GM19035 (cell line): ENCODE data around the gene GABBR2.

ENCODE experiments used
- ATAC-seq: cut with Tn5 transposase; IDR thresholded peaks from one replicate; pipeline ENCODE4 v1.9.1; 2021; ENCODE audit not compliant: unreplicated experiment

Gene GABBR2

DNA sequence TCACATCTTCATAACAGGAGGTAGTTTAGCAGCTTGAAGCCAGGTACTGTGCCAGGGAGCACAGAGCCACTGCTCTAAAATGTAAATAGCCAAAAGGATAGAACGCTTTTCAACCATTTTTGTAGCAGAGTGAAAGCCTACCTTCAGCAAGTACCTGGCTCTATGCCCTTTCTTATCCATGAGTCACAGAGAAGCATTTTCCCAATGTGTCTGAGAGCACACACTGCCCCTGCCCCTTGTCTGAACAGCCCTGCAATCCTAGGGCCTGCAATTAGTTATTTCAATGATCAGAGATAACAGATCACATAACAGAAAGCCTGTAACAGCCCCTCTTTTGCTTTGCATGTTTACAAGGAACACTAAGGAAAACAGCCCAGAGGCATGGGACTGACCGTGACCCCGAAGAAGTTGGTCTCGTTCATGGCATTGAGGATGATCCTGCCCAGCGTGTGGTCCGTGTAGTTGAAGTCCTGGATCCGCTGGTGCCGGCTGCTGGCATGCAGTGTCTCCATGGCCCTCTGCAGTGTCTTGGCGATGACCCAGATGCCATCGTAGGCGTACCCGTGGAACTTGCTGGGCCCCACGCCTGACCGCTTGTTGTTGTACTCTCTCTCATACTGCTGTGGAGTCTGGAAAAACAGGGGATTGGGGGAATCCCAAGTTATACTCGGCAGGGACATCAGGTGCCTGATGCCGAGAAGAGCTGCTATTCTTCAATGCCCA, 255.0 kb downstream of the GABBR2 start:
- ATAC-seq = no peak

DNA sequence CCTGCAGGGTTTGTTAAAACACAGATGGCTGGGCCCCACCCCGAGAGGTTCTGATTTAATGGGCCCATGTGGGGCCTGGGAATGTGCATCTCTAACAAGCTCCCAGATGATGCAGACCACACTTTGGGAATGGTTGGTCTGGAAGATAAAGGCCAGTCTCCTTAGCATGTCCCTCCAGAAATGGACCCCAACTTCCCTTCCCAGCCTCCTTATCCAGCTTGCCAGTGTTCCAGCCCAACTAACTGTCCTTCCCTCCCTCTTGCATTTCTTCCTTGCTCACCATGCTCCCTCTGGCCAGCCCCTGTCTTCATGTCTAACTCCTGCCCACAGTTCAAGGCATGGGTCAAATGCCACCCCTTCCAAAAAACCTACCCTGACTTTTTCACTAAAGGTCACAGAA, 257.2 kb downstream of the GABBR2 start:
- ATAC-seq = no peak

DNA sequence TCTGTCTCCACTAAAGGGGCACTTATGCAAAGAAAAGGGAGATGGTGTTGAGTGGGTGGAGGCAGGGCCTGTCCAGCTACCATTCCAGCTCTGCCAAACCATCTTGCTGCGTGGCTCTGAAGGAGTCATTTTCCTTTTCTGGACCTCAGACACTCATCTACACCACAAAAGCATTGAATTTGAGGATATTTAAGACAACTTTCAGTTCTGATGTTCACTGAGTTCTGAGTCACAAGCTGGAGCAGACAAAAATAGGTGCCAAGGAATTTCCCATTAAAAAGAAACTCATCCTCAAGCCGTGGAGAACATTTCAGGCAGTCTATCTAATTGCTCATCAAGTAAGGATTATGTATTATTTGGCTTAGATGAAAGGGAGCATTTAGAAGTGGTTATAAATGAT, 258.2 kb downstream of the GABBR2 start:
- no peak for ATAC-seq

DNA sequence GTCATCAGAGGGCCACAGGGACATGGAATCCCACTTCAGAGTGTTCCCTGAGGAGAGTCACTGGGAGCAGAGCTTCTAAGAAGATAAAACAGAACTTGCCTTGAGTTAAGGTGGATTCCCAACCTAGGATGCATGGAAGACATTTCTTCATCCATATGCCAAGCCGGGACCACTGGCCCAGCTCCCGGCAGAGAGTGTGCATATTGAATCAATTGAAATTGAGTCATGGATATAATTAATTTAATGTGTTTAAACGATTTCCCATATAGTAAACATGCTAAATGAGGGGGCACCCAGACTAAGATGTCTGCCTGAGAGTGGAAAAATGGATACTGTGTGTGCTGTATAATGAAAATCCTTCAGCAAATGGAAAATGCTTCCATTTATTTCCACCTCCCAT, 258.9 kb downstream of the GABBR2 start:
- ATAC-seq = no peak

DNA sequence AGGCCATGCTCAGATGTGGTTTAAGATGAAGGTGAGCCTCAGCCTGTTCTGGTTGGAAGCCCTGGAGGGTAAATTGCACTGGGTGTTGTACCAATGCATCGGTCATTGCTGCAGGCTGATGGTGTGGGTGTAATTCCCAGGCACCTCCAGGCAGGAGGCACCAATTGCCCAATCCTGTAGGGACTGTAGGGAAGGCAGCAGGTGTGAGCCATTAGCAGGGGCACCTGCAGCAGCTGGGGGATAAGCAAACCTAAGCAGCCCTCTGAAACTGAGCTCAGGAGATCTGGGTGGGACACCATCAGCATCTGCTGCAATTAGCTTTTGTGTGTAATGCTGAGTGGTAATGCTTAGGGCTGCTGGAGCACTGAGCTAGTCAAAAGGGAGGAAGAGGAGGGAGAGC, 263.2 kb downstream of the GABBR2 start:
- no peak for ATAC-seq

DNA sequence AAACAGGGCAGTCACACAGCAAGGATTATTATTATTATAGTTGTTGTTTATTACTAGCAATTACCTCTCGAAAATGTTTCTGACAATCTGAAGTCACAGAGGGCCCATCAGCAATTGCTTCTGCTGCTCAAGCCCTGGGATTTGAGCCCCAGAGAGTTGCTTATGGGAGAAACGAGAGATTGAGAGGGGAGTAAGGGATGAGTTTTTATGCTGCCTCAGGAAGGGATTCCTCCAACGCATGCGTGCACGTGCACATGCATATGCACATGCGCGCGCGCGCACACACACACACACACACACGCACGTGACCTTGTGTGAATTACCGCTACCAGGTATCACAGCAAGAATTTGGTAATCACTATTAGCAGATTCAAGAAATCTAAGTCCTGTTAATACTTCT, 264.1 kb downstream of the GABBR2 start:
- no peak for ATAC-seq

DNA sequence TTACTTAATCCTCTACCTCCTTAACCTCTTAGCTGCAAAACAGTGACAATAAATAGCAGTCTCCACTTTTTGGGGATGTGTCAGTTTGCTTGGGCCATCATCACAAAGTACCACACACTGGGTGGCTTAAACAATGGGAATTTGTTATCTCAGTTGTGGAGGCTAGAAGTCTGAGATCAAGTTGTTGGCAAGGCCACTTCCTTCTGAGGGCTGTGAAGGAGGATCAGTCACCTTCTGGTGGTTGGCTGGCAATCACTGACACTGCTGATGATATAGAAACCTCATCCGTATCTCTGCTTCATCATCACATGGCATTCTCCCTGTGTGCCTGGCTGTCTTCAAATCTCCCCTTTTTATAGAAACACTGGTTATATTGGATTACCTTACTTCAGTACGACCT, 266.2 kb downstream of the GABBR2 start:
- ATAC-seq = no peak

DNA sequence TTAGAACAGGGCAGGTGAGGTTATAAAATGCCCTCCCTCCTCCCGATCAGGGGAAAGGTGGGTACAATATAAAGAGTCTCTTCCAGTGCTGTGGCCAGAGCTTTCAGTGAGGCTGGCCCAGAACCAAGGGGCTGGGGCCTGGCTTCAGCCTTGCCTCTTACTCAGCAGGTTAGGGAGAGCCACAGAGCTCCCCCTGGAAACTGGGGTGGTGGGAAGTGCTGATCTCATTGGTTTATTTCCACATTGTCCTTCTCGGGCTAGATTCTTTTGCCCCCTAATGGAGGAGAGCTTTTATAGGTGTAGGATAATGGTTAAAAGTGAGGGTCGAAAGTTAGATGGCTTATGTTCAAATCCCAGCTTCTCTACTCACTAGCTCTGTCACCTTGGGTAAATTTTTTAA, 266.6 kb downstream of the GABBR2 start:
- ATAC-seq = no peak

DNA sequence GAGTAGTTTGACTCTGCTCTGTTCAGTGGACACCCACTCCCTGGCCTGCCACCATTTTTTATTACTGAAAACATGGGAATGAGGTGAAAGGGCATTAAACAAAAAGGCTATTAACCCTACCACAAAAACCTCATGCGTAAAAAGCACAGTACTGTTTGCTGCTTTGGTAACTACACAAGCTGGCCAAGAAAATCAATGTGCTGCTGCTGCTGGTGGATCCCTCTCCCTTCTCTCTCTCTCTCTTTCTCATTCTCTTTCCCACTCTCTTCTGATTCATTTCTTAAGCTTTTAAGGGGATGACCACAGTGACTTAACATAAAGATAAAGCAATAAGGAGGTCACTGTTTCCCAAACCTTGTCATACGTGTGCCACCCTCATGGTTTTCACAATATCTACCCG, 270.1 kb downstream of the GABBR2 start:
- no peak for ATAC-seq

DNA sequence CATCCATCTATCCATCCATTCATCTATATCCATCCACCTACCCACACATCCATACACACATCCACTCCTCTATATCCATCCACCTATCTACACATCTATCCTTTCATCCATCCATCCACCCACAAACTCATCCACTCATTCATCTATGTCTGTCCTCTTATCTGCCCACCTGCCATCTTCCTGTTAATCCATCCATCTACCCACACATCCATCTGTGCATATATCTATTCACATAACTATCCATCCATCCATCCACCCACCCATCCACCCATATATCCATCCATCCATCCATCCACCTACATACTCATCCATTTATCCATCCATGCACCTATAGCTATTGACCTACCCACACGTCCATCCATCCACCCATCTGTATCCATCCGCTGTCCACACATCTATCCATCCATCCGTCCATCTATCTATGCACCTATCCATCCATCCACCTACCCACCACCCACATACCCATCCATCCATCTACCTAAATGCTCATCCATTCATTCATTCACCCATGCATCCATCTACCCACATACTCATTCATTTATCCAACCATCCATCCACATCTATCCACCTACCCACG, 271.2 kb downstream of the GABBR2 start:
- no peak for ATAC-seq

DNA sequence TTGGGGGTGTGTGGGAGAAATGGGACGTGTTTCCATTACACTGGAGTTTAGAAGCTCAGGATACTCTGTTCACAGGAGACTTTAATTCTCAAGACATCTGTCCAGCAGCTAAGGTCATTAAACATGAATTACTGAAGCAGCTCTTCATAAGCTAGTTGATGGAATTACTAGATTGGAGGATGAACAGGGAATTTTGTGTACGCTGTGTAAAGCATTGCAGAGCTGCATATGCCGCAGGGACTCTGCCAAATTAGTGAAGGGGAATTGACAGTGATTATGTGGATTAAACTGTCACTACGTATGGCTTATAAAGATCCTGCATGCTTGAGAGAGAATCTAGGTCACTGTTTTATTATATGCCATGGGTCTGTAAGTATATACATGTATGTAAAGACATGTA, 275.8 kb downstream of the GABBR2 start:
- no peak for ATAC-seq

DNA sequence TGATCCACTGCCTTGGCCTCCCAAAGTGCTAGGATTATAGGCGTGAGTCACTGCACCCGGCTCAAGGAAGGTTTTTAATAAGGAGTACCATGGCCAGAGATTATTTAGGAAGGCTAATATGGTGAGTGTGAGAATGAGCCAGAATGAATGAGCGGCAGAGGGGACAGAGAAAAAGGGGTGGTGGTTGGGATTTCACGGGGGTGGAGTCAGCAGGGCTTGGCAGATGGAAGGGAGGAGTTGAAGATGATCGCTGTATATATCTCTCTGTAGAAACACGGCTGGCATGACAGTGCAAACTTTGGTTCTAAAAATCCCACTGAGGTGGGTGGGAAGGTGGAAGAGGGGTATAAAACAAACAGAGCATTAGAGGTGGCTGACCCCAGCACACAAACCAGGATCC, 276.6 kb downstream of the GABBR2 start:
- no peak for ATAC-seq

DNA sequence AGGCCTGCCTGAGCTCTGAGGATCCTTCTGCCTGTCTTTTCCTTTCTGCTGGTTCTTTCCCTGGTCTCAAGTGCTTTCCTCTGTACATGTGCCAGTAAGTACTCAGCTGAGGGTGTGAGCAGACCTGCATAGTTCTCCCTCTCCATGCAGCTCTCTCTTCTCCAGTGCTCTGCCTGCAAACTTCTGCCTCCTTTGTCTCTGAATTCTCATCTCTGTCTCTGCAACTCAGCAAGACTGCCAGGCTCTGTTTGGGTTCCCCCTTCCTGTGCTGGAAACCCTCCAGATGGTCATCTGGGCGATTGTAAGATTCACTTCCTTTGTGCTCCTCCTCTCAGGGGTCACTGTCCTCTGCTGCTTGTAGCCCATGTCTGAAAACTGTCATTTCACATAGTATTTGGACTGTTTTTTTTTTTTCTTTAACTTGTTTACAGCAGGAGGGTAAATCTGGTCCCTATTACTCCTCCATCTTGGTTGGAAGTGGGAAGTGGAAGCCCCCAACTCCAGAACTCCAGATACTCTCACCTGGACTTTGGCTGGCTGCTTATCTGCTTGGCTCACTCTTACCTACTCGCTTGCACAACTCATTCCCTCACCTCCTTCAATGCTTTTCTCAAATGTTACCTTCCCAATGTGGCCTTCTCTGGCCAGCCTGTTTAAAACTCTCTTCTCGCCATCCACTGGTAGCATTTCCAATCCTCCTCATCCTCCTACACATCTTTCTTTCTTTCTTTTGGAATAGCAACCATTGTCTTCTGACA, 278.0 kb downstream of the GABBR2 start:
- no peak for ATAC-seq

DNA sequence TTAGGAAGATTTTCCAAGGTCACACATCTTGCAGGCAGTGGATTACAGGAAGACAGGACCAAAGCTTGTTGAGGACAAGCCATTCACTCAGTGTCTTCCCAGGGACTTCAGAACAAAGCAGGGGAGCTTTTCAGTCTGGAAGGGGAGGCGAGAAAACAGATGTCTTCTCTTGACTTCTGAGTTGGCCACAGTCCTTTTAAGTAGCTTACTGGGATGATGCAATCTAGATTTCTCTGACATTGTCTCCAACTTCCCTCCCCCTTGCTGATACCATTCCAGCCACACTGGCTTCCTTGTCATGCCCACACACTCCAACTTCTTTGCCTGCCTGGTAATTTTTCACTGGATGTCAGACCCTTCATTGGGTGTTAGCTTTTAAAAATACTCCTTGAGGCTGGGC, 279.1 kb downstream of the GABBR2 start:
- no peak for ATAC-seq

DNA sequence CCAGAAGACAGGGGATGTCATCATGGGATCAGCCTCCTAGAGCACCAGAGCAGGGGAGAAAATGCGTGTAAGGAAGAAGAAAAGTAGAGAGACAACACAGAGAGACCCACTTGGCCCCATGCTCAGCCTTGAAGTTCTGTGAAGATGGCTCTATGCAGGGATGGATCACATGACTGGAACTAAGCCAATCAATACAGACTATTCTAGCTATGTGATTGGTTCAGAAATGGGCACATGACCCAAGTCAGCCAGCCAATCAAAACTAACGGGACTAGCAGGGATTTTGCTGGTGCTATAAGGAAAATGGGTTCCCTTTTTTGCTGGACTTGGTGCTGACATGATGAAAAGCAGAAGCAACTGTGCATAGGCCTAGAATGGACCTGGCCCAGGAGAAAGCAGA, 280.3 kb downstream of the GABBR2 start:
- no peak for ATAC-seq

DNA sequence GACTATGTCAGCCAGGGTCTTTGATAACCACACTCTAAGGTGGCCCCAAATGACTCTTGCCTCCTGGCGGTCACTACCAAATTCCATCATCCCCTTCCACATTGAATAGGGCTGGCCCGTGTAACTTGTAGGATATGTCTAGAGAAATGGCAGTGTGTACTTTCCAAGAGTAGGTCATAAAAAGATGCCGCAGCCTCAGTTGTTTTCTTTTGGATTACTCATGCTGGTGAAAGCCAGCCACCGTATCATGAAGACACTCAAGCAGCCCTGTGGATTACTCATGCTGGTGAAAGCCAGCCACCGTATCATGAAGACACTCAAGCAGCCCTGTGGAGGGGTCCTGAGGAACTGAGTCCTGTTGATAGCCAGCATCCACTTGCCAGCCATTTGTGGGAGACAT, 281.2 kb downstream of the GABBR2 start:
- no peak for ATAC-seq

DNA sequence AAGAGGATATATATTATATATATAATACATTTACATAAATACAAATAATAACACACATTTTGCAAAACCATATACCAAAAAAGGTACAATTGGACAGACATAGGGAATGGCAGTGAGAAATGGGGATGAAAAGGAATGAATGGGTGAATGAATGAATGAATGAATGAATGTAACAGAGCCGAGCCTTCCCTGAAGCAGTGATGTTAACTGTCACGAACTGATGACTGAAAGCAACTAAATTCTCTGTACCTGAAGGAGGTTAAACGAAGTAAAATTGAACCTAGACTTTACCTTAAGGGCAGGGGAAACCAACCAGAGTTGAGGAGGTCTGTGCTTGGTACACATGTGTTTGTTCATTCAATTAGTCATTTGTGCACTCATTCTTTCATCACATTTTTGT, 283.7 kb downstream of the GABBR2 start:
- no peak for ATAC-seq

DNA sequence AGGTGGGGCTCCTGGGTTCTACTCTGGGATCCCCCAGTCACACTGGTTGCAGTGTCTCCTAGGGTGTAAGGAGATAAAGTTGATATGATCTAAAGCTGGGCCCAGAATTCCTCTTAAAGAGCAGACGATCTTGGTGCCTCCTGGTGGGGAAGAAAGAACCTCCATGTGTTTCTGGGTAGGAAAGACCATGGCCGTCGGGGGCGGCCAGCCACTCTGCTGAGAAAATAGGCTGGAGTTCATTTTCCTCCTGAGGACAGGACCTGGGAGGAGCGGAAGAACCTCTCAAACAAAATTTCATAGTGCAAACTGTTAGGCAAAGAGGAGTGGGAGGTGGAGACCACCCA, 289.5 kb downstream of the GABBR2 start:
- no peak for ATAC-seq

DNA sequence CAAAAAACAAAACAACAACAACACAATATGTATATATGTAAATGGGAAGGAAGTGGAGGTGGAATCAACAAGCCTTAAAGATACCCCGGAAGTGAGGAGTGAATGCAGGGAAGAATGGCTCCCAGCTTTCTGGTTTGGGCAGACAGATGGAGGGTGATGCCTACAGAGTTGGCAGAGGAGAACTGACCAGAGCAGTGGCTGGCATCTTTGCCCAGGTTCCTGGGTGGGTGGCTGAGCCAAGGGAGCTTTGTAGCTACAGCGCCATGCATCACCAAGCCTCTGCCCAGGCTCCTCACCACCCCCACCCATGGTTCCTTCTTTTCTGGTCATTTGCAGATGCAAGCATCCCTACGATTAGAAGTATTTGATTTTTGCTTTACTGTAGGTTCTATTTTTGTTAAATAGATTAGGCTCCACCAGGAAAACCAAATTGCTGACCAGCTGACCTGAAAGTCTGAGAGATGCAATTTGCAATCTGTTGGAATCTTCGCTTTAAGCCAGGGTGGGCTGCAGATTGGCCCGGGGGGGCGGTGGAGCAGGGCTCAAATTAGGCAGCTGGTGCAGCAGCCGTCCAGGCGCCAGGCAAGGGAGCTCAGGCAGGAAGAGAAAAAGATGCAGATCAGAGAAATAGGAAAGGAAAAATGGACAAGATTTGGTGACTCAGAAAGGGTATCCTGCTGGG, 290.0 kb downstream of the GABBR2 start:
- ATAC-seq = no peak

DNA sequence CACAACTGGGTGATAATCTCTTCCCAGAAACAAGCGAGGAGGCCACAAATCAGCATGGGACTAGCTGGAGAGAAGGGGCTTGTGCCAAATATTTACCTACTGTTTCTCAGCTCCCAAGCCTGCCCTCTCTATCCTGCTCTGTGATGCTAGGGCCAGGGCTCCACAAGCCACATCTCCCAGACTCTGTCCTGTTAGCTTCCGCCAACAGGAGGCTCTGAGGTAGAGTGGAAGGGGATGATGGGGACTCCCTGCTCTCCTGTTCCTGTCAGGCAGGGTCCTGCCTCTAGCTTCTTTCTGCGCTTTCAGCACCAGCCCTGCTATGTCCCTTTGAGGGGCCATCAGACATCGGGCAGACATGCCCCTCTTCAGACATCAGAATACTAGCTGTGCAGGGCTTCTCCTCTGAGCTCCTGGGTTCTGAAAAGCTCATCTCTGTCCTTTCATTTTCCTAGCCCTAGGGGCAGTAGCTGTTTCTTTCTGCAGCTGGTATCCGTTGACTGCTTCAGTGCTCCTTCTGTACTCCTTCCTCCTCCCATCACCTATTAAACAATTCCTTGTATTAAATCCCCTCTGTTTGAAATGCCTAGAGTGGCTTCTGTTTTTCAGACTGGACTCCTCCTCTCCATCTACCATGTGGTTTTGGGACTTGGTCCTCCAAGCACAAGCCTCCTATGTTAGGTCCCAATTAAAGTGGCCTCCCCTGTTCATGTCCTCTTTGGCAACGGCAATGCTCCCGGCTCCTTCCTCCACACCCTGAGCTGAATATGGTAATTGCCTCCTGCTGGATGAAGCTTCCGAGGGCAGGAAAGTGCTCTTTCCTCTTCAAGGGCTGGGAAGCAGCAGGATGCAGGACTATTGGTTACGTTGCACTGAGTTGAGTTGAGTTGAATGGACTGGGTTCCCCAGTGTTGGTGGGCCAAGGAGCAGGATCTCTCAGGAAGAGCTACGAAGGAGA, 292.2 kb downstream of the GABBR2 start:
- ATAC-seq = no peak

DNA sequence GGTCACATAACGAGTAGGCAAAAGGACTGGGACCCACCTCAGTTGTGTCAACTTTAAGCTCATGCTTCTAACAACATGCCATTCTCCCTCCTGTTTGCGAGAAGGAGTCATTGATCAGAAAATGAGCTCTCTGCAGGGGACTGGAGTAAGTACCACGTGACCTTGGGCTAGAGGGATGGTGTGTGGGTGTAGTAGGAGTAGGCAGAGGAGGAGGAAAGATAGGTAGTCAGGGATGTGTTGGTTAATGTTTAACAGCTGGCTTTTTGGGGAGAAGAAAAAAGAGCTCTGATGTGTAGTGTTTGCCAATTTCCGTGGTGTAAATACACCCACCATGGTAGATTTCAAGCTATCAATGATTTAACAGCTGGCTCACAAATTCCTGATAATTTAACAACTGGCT, 293.0 kb downstream of the GABBR2 start:
- ATAC-seq = no peak
